IPS-18c (cell line): ENCODE measurements around the gene NYAP2.

Source experiments
- H3K4me3 ChIP-seq: 2 replicates; pipeline ENCODE4 v1.7.0; 2013; ENCODE audit warnings: low read depth, mild to moderate bottlenecking, low read length, moderate library complexity; ENCODE audit not compliant: insufficient read depth
- H3K9me3 ChIP-seq: one replicate; pipeline ENCODE4 v1.6.1; 2013; ENCODE audit warnings: mild to moderate bottlenecking, low read length, moderate library complexity; ENCODE audit not compliant: control insufficient read depth, insufficient read depth

Gene NYAP2

GRCh38 chr2:225691711-225692110 is 292.2 kb downstream of the NYAP2 start:
- Histone ChIP-seq H3K4me3 (no peak overlapping the region), H3K9me3 (no peaks in the 10 kb centered on the region)

- no peak overlapping the region for H3K4me3 ChIP-seq
These were observed 293.7 kb downstream of the NYAP2 start for GRCh38 chr2:225693259-225693658.

GRCh38 chr2:225694664-225695063 is 295.2 kb downstream of the NYAP2 start:
- no peaks in the 10 kb centered on the region for H3K9me3 ChIP-seq
- H3K4me3 ChIP-seq = no peak overlapping the region

More at GRCh38 chr2:225693259-225693658, 293.7 kb downstream of the NYAP2 start:
- H3K9me3 ChIP-seq = no peaks in the 10 kb centered on the region

GRCh38 chr2:225697936-225698335 is 298.4 kb downstream of the NYAP2 start:
- no peaks in the 10 kb centered on the region for H3K9me3 ChIP-seq
- no peak overlapping the region for H3K4me3 ChIP-seq
